ENCODE results near the gene ITGB5. TPM values are rescaled to one million over a fixed set of nuclear protein-coding genes. Genes with fewer than 3 reads are reported as not detected.

The ITGB5 gene
- total RNA-seq, 1 donor from 2014 or later, result 81.9 TPM

DNA sequence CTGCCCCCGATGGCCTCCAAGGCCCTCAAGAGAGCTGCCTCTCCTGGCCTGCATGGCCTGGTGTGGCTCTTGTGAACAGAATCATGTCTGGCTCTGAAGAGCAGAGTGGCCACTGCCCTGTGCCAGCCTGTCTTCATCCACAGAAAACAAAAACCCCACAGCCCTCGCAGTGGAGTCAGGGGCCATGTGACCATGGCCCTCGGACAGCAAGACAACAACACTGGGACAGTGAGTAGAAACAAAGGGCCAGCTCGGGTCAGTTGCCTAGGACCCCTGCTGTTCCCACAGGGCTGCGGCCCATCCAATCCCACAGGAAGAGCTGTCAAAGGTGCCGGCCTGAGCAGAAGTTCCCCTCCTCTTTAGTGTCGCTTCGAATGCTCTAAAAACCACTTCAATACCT lies 84.5 kb downstream of the ITGB5 start:
- no peak overlapping the region for H3K4me3 Mint-ChIP-seq
- H3K27ac Mint-ChIP-seq (ENCODE audit: unreplicated experiment), result peak overlapping the region; percentile 87
- no peaks in the 10 kb centered on the region for H3K9me3 Mint-ChIP-seq
- no peaks in the 10 kb centered on the region for H3K27me3 Mint-ChIP-seq (ENCODE audit: low read depth)
- H3K36me3 Mint-ChIP-seq (ENCODE audit: low read depth), result peaks cover 4% of the 10 kb centered on the region
- no peak for DNase-seq (ENCODE audit: low read depth, low spot score)
- TF ChIP-seq, protein P1, sequence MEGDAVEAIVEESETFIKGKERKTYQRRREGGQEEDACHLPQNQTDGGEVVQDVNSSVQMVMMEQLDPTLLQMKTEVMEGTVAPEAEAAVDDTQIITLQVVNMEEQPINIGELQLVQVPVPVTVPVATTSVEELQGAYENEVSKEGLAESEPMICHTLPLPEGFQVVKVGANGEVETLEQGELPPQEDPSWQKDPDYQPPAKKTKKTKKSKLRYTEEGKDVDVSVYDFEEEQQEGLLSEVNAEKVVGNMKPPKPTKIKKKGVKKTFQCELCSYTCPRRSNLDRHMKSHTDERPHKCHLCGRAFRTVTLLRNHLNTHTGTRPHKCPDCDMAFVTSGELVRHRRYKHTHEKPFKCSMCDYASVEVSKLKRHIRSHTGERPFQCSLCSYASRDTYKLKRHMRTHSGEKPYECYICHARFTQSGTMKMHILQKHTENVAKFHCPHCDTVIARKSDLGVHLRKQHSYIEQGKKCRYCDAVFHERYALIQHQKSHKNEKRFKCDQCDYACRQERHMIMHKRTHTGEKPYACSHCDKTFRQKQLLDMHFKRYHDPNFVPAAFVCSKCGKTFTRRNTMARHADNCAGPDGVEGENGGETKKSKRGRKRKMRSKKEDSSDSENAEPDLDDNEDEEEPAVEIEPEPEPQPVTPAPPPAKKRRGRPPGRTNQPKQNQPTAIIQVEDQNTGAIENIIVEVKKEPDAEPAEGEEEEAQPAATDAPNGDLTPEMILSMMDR (conservative IDR thresholded peaks at IDR 0.05), result no peak
- peaks cover 30% of the 10 kb centered on the region for H3K4me1 Mint-ChIP-seq

- peaks cover 4% of the 10 kb centered on the region for H3K36me3 Mint-ChIP-seq (ENCODE audit: low read depth)
- no peak for DNase-seq (ENCODE audit: low read depth, low spot score)
- H3K27me3 Mint-ChIP-seq (ENCODE audit: low read depth), result no peaks in the 10 kb centered on the region
- TF ChIP-seq, protein P1 (conservative IDR thresholded peaks at IDR 0.05), result no peak
- H3K9me3 Mint-ChIP-seq, result no peaks in the 10 kb centered on the region
- no peak overlapping the region for H3K4me3 Mint-ChIP-seq
- H3K27ac Mint-ChIP-seq (ENCODE audit: unreplicated experiment), result peak overlapping the region; percentile 87
- peaks cover 30% of the 10 kb centered on the region for H3K4me1 Mint-ChIP-seq
Measured at GRCh38 chr3:124802061-124802698, 85.0 kb downstream of the ITGB5 start.

DNA sequence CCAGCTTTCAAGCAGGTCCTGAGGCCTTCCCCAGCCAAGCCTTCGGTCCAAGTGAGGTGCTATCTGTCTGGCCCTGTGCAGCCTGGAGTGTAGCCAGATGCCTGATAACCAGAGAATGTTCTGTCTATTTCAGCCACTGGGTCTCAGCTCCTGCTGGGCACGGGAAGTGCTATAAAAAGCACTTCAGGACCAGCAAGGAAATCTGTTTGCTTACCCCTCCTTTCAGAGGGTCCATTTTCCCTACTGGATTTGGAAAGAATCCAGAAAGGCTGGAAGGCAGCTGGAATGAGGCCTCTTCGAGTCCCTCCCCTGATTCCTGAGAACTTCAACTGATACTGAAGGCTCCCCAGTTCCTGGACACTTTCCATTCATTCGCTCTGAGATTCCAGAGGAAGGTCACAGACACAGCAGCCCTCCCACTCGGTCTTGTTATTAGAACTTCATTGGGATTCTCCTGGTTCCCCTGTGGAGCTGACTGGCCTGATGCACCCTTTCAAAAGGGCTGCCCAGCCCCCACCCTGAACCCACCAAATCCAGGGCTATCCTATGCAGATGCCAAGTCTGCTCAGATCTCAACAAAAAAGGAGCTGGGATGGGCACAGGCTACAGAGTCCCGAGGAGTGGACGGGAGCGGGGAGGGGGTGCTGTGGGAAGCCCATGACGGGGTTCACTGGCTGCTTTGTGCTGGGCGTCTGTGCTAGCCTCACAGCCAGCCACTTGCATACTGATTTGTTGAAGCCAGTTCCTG lies 86.5 kb downstream of the ITGB5 start:
- H3K36me3 Mint-ChIP-seq (ENCODE audit: low read depth), result peaks cover 4% of the 10 kb centered on the region
- DNase-seq (ENCODE audit: low read depth, low spot score), result no peak
- H3K9me3 Mint-ChIP-seq, result no peaks in the 10 kb centered on the region
- H3K4me1 Mint-ChIP-seq, result peaks cover 25% of the 10 kb centered on the region
- H3K4me3 Mint-ChIP-seq, result no peak overlapping the region
- H3K27ac Mint-ChIP-seq (ENCODE audit: unreplicated experiment), result peak overlapping the region; percentile 50
- H3K27me3 Mint-ChIP-seq (ENCODE audit: low read depth), result no peaks in the 10 kb centered on the region
- TF ChIP-seq, protein P1 (conservative IDR thresholded peaks at IDR 0.05), result no peak

DNA sequence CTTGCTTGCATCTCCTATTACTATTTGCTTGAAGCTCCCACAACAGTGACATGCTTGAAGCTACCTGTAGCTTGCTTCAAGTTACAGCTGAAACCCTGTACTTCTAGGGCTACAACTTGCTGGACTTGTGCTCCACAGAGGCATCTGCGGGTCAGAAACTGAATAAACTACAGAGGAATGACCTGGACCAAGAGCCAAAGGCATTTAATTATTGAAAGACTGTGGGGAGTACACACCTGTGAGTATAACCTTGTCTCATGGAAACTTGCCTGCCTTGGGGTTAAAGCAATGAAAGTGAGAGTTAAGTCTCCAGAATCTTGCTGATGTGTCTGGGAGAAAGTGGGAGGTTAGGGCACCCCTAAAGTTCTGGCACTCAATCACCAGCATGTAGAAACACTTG lies 87.1 kb downstream of the ITGB5 start:
- TF ChIP-seq, protein P1 (conservative IDR thresholded peaks at IDR 0.05), result no peak
- peaks cover 4% of the 10 kb centered on the region for H3K36me3 Mint-ChIP-seq (ENCODE audit: low read depth)
- H3K27me3 Mint-ChIP-seq (ENCODE audit: low read depth), result no peaks in the 10 kb centered on the region
- no peaks in the 10 kb centered on the region for H3K9me3 Mint-ChIP-seq
- DNase-seq (ENCODE audit: low read depth, low spot score), result no peak
- peaks cover 25% of the 10 kb centered on the region for H3K4me1 Mint-ChIP-seq
- no peak overlapping the region for H3K4me3 Mint-ChIP-seq
- no peak overlapping the region for H3K27ac Mint-ChIP-seq (ENCODE audit: unreplicated experiment)

GRCh38 chr3:124799676-124800075 lies 87.5 kb downstream of the ITGB5 start:
- Mint-ChIP-seq H3K4me3 (no peak overlapping the region), H3K36me3 (ENCODE audit: low read depth) (peaks cover 4% of the 10 kb centered on the region), H3K27ac (ENCODE audit: unreplicated experiment) (no peak overlapping the region), H3K27me3 (ENCODE audit: low read depth) (no peaks in the 10 kb centered on the region), H3K4me1 (peaks cover 25% of the 10 kb centered on the region), H3K9me3 (no peaks in the 10 kb centered on the region)
- TF ChIP-seq, protein P1 (conservative IDR thresholded peaks at IDR 0.05), result no peak
- no peak for DNase-seq (ENCODE audit: low read depth, low spot score)

All from neural crest cell (in vitro differentiated cells).